NCI-H510A (cell line): ENCODE data around the gene WASL.
"Not testable (repeated sequence)": the region's sequence is repeated elsewhere in the genome, so short reads cannot be mapped to it uniquely, and the experiment has no call there.

ENCODE experiments used
- DNase-seq: peaks from one replicate; lab custom pipeline; 2025; lab: John Stamatoyannopoulos, UW

The WASL gene

DNA sequence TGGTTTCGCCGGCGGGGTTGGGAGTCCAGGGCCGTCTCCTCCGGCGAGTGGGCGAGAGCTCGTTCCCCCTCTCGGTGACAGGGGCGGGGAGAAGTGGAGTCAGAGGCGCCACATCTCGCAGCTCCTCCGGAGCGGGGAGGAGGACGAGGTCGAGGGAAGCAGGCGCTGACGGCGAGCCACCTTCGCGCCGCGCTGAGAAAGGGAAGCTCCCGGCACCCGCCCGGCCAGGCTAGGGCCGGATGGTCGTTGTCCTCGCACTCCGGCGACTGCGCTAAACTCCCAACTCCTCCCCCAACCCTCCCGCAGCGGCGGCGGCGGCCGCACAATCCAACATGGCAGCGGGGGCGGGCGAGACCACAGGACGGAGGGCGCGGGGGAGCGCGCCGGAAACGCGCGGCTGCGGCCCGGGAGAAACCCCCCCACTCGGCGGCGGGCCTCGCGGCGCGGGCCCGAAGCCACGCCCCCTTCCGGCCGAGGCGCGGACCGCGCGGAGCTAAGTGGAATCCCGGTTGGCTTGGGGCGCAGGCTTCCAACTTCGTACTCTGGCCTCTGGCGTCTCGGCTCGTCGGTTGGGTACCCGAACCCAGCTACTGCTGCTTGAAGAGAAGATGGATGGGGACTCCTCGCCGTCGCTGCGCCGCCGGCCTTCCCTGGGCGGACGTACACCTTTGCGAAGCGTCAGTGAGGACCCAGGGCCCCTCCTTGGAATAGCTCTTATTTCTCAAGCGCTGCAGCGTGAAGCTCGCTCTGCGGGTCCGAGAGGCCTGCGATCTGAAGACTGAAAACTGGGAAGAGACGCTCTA lies at the start of gene WASL:
TSS of gene WASL (minus strand) at position 270 of the 803 bp plus-strand sequence. CDS start at position 1, 269 bp downstream.
- DNase-seq, result peak; percentile 84

- peak; percentile 22 for DNase-seq
Measured at GRCh38 chr7:123797673-123798531, 49.1 kb upstream of the WASL start.

GRCh38 chr7:123796568-123796967 lies 47.8 kb upstream of the WASL start:
- DNase-seq, result no peak

DNA sequence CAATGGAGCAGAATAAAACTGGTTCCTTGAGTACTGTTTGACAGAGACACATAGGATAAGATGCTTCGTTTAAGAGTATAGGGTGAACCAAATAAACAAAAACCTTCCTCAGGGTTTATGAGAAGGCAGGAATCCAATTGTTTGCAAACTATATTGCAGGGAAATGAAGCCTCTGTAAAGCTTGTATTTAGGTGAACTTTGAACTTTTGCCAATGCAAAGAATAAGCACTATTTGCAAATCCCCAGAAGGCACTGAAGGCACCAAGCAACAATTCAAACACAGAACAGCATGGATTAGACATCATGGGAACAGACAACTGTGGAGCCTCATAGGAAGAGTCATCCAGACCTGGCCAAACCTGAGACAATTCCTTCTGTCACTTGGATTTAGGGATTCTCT lies 47.1 kb upstream of the WASL start:
- DNase-seq, result no peak

DNA sequence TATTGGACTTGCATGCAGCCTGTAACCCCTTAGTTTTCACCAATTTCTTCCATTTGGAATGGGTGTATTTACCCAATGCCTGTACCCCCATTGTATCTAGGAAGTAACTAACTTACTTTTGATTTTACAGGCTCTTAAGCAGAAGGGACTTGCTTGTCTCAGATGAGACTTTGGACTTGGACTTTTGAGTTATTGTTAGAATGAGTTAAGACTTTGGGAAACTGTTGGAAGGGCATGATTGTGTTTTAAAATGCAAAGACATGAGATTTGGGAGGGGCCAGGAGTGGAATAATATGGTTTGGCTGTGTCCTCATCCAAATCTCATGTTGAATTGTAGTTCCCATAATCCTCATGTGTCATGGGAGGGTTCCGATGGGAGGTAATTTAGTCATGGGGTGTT lies 46.3 kb upstream of the WASL start:
- not testable (repeated sequence) for DNase-seq

DNA sequence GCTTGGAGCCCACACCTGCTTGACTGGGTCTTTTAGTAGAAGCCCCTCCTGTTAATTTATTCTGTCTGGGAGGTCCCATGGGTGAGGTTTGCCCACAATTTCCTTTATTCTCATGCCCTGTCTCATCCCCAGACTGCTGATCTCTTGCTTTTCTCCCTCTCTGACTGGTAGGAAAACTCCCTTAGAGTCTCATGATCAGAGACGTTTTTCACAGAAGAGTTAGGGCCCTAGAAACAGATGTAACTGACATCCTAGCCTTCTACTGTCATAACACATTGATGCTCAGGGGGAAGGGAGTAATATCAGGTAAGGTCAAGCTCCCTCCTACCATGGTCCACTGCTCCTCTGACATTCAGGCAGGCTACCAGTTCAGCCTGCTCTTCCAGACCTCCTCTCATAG lies 43.7 kb upstream of the WASL start:
- DNase-seq, result no peak

- no peak for DNase-seq
Measured at GRCh38 chr7:123791001-123791400, 42.2 kb upstream of the WASL start.

- no peak for DNase-seq
Measured at GRCh38 chr7:123789817-123790216, 41.0 kb upstream of the WASL start.

GRCh38 chr7:123789206-123789784 lies 40.5 kb upstream of the WASL start:
- no peak for DNase-seq

GRCh38 chr7:123788584-123788983 lies 39.8 kb upstream of the WASL start:
- DNase-seq, result no peak

DNA sequence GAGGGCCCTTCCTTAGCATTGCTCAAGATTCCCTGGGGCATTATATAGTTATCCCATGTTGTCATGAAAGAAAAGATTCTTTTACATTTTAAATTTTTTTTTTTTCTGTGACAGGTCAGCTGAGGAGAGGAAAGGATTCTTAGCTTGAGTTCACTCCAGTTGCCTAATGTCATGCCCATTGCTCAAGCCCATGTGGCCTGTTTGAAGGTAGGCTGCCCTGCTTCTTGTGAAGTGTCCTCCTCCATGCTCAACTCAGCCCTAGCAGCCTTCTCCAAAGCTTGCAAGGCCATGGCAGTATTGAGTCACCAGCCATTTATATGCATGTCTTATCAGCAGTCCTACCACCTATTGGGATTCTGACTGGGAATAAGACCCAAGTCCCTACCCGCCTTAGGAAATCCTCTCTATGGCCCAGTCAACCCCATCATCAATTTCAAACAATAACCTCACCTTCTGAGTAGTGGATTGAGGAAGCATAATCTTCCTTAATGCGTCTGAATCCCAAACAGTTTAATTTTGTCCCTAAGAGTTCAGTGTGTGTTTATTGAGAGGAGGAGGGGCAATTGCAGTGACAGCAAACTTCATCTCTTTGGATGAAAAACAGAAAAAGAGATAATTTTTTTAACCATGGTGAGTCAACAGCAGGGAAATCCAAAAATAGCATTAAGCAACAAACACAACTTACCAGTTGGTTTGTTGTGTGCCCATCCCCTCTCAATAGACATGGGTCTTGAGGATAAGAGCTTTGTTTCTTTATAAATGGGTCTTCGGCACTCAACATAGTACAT lies 38.6 kb upstream of the WASL start:
- no peak for DNase-seq

GRCh38 chr7:123784263-123784662 lies 35.5 kb upstream of the WASL start:
- no peak for DNase-seq

DNA sequence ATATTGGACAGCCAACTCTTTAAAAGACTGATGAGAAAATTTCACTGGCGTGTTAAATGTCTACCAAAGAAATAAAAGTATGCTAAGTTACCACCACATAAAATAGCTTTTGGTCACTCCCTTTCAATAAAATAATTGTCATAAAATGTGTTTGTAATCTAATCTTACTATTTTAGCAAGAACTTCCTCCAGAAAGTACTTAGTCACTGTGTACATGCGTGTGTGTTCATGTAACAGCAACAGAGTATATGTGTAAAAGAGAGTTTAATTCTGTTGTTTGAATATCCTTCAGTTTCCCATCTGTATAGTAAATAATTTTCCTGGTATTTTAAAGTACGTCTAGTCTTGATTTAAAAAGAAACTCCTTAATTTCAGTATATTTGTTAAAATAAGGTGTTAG lies 35.0 kb upstream of the WASL start:
- DNase-seq, result no peak

- no peak for DNase-seq
Measured at GRCh38 chr7:123782071-123782798, 33.4 kb upstream of the WASL start.

DNA sequence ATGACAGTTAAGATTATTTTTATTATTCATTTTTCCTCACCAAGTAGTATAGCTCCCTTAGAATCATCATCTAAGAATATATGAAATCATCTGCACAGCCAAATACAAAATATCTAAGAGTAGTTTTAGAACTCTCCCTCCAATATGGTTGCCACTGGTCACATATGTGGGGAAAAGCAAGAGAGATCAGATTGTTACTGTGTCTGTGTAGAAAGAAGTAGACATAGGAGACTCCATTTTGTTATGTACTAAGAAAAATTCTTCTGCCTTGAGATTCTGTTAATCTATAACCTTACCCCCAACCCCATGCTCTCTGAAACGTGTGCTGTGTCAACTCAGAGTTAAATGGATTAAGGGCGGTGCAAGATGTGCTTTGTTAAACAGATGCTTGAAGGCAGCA lies 31.7 kb upstream of the WASL start:
- not testable (repeated sequence) for DNase-seq

DNA sequence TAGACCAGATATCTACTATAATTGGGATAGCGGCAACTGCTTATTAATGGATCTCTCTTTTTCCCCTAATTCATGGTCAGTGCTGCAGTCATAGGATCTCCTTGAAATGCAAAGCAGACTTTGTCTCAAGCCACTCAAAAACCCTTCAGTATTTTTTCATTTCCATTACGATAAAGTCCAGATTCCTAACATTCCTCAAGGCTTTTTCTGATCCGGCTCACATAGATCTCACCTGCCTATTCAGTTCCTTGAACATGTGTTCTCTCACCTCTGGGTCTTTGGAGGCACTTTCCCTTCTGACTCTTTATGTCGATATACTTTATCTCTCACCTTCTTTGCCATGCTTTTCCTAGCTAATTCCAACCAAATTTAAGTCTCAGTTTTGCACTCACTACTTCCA lies 25.7 kb upstream of the WASL start:
- DNase-seq, result no peak

DNA sequence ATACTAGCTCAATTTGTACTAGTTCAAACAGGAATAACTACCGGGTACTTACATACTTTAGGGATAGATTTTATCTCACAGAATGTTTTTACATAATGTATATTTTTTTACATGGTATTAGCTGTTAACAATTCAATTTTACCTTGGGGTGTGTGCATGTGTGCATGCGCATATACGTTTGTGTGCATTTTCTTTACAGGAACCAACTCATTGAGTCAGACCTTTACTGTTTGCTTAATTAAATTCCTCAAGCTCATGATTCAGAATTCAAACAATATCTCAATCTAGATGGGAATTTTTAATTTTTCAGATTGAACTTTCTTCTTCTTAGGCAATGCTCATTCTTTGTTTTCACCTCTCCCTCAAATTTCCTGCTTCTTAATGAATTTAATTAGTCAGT lies 24.7 kb upstream of the WASL start:
- DNase-seq, result no peak

- no peak for DNase-seq
Measured at GRCh38 chr7:123772652-123773051, 23.8 kb upstream of the WASL start.

GRCh38 chr7:123771846-123772245 lies 23.0 kb upstream of the WASL start:
- no peak for DNase-seq

DNA sequence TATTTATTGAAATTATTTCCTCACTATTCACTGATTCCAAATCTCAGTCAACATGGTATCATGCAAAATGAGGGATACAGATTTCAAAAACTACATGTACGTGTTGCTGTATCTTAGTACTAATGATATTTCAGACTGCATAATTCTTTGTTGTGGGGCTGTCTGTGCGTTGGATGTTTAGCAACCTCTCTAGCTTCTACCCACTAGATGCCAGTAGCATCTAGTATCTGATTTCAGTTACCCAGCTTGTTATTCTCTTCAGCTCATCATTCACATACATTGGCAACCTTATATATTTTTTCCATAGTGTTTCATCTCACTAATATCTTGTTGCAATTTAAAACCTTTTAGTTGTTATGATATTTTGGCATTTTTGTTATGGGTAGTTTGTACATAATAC lies 22.5 kb upstream of the WASL start:
- no peak for DNase-seq

- no peak for DNase-seq
Measured at GRCh38 chr7:123770378-123770777, 21.6 kb upstream of the WASL start.
